Measurements from ENCODE around the gene MRPL45.
"Not testable (repeated sequence)": the region's sequence is repeated elsewhere in the genome, so short reads cannot be mapped to it uniquely, and the experiment has no call there.

The MRPL45 gene

DNA sequence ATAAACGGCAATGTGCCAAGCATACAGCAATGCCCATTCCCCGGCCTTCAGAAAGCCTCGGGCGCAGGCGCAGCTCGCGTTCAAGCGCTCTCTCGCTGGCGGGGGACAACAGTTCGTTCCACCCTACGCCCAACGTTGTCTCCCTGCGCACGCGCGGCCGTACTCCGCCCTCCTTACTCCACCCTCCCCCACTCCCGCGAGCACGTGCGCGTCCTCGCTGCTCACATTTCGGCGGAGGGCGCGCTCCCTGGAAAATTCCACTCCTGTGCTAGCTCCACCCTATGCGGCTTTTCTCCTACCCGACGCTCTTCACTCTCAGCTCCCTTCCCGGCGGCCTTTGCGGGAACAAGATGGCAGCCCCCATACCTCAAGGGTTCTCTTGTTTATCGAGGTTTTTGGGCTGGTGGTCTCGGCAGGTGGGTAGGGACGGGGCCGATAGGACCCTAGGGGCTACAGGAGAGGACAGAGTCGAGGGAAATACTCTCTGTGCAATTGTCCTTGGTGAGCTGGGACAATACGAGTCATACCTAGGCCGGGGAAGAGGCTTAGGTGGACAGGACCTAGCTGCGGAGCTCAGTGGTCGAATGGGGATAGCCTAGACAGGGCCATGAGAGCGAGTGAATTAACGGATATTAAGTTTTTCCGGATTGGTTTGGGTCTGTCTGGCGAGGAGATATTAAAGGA is at the start of gene MRPL45:
Gene MRPL45 (plus strand): TSS at position 335 of the 684 bp plus-strand sequence. CDS start 16 bp downstream, at position 351.
- DNase-seq (ENCODE audit: low spot score), result peak; percentile 98

DNA sequence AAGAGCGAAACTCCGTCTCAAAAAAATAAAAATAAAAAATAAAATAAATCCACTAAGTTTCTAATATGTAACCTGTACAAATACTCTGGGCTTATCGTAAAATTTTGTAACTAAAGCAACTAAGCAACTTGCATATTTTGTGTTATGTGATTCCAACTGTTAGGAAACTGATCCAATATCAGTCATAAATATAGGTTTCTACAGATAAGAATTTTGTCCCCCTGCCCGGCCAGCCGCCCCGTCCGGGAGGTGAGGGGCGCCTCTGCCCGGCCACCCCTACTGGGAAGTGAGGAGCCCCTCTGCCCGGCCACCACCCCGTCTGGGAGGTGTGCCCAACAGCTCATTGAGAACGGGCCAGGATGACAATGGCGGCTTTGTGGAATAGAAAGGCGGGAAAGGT is 43.8 kb upstream of the MRPL45 start:
- DNase-seq (ENCODE audit: low spot score), result not testable (repeated sequence)

DNA sequence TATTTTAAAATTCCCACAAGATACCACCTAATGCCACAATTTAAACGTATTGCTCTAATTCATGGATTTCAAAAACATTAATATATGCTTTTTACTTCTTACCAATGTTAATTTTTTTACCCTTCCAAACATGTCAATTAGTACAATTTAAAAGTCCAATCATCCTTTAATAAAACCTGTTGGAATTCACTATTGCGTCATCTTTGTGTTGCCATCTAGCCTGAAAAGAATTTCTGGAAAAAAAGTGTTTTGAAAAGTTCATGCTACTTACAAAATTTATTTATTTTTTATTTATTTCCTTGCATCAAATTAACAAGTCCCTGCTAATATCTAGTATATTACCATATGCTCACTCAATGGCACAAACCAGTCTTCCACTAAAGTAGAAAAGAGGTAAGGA is 42.6 kb upstream of the MRPL45 start:
- DNase-seq (ENCODE audit: low spot score), result not testable (repeated sequence)

DNA sequence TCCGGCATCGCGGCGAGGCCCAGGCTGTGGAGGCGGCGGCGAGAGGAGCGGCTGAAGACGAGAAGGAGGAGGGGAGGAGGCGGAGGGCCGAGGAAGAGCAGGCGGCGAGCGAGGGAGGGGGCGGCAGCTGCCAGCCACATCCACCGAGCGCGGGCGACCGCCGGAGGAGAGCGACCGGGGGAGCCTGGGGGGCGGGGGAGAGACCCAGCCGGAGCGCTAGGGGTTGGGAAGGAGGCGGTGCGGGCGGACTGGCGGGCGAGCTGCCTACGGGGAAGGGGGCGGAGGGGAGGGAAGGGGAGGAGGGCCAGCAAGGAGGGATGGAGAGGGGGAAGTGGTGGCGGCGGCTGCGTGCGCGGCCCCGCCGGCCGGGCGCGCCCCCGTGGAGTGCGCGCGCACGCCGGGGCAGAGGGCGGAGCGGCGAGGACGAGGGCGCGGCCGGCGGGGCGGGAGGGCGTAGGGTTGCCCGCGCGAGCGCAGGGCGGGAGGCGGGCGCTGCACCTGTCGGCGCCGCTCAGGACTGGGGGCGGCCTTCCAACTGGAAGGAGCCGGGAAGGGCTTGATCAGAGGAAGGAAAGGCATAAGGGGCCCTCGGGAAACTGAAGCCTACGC is 39.9 kb upstream of the MRPL45 start:
- peak; percentile 96 for DNase-seq (ENCODE audit: low spot score)

DNA sequence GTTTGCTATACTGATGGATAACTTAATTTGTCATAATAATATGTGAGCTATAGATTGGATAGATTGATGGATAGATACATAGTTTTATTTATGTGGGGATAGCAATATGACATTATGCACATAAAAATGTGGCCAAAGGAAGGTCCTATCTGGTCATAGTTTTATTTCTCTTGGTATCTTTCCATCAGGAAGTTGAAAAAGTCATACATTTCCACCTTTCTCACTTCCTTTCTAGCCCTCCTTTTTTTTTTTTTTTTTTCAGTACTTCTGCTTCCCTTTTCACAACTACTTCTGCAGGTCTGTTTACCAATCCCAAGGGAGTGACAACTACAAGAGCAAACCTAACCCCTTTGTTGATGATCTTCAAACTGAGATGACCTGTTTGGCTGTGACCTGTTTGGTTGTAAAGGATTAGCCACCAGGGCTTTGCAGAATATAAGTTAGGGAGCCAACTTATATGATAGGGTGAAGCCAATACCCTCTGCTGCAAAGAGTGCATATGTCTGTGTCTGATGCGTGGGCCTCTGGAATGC is 30.9 kb upstream of the MRPL45 start:
- DNase-seq (ENCODE audit: low spot score), result not testable (repeated sequence)

DNA sequence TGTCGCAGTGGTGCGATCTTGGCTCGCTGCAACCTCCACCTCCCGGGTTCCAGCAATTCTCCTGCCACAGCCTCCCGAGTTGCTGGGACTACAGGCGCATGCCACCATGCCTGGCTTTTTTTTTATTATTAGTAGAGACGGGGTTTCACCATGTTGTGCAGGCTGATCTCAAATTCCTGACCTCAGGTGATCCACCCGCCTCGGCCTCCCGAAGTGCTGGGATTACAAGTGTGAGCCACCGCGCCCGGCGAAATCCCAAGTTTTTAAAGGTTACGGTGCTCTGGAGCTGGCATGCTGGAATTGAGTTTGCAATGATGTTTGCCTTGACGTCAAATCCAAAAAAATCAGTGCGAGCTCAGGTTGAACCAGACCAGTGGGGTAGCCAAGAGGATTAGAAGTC is 30.4 kb upstream of the MRPL45 start:
- DNase-seq (ENCODE audit: low spot score), result not testable (repeated sequence)

DNA sequence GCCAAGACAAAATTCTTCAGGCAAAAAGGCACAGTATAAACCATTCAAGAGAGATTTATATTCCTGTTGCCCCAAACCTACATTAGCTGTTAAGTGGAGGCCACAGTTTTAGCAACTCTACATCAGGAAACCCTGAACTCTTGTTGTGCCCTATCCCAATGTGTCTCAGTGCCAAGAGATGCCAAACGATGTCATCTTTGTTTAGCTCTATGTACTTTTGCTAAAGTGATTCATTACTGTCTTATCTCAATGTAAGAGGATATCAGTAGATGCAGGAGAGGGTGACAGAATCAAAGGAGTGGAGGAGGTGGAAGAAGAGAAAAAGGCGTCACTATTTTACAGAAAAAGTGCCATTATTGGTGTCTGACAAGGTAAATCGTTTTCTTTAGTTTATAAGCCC is 28.8 kb upstream of the MRPL45 start:
- DNase-seq (ENCODE audit: low spot score), result not testable (repeated sequence)

DNA sequence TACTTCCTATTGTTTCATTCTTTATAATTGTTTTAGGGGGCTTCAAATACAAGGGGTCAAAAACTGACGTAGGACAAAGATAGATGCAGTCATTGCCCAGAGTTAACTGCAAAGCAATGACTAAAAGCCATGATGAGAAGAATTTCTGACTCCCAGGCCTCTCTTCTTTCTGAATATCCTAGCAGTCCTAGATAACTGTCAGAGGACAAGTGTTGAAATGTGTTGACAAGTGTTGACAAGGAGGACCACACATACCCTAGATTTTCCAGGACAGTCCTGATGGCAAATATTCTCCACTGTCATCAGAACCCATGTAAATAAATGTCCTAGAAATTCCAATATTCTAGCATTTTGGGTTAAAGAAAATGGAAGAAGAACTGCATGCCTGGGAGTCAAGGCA is 27.9 kb upstream of the MRPL45 start:
- not testable (repeated sequence) for DNase-seq (ENCODE audit: low spot score)

DNA sequence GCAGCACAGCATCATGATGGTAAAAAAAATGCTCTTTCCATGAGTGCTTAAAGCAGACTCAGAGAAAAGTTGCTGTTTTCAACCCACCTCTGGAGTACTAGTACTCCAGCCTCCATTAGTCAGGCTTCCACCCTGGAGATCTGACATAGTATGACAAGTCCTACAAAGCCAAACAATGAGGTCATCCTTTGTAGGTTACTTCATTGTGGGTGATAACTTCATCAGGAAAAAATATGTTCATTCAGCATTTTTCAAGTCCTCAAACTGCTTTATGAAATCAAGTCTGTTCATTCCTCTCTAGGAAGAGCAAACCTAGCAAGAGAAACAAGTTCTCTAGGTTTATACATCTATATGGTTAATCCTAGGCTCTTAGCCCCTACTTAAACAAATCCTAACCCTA is 27.4 kb upstream of the MRPL45 start:
- DNase-seq (ENCODE audit: low spot score), result not testable (repeated sequence)

DNA sequence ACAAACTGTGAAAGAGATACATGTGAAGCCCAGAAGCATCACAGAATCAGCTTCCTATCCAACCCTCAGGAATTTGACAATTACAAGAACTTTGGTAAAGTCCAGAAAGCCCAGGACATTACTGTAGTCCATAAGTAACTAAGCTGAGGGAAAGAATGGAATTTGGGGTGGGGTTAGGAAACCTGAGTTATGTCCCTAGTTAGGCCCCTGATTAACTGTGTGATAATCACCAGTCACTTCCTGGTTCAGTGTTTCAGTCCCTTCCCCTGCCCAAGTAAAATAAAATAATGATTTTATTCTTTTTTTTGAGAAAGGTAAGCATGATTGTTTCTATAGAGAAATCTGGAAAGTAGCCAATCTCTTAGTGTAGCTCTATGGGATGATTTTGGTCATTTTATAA is 11.0 kb upstream of the MRPL45 start:
- DNase-seq (ENCODE audit: low spot score), result not testable (repeated sequence)

DNA sequence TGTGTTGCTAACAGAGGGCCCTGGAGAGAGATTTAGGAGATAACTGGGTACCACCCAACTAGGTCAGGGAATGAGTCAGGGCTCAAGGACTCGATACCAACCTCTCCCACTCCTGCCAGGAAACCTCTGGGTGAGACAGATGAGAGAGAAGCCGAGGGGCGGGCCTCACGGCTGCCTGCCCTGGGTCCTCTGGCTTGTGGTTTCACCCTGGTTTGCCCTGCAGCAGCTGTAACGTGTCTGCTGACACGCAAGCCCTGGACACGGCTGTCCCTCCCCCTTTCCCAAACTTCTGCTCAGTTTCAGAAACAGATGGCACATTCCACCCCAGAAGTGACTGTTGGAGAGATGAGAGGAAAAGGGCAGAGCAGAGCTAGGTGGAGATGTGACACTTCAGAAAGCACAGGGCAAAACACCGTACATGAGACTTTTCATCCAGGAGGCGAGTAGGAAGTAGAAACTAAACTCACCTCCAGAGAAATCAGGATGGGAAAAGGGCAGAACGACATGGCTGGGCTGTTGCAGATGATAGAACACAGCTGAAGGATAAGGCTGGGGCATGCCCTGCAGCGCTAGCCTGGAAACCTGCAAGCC is 10.4 kb upstream of the MRPL45 start:
- DNase-seq (ENCODE audit: low spot score), result peak; percentile 73

DNA sequence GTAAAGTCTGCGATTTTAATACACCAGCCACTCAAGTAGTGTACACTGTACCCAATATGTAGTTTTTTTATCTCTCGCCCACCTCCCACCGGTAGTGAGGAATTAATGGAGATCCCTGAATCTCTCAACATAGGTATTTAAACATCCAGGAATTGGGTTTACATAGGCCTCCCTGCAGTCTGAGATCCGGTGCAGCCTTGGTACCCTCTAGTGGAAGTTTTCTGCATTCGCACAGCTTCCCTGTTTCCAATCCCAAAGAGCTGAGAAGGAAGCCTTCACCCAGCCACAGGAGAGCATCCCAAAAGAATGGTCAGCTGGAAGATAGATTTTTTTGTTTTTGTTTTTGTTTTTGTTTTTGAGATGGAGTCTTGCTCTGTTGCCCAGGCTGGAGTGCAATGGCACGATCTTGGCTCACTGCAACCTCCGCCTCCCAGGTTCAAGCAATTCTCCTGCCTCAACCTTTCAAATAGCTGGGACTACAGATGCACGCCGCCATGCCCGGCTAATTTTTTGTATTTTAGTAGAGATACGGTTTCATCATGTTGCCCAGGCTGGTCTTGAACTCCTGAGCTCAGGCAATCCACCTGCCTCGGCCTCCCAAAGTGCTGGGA is 8.6 kb upstream of the MRPL45 start:
- not testable (repeated sequence) for DNase-seq (ENCODE audit: low spot score)

DNA sequence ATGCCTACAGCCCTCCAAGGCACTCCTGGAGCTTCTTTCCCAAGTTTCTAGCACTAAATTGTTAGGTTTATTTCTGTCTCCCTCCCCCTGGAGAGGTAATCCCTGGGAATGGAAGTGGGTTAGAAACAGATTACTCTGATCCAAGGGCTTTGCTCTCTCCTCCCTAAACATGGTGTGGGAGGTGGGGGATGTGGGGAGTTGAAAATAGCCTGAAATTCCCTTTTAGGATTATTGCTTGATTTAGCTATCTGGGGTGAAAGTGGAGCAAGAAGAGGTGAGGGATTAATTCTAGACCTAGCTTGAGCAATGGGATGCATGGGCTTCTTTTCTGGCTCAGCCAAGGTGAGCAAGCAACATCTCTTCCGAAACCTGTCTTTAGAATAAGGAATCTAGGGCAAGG is 7.2 kb upstream of the MRPL45 start:
- DNase-seq (ENCODE audit: low spot score), result not testable (repeated sequence)

DNA sequence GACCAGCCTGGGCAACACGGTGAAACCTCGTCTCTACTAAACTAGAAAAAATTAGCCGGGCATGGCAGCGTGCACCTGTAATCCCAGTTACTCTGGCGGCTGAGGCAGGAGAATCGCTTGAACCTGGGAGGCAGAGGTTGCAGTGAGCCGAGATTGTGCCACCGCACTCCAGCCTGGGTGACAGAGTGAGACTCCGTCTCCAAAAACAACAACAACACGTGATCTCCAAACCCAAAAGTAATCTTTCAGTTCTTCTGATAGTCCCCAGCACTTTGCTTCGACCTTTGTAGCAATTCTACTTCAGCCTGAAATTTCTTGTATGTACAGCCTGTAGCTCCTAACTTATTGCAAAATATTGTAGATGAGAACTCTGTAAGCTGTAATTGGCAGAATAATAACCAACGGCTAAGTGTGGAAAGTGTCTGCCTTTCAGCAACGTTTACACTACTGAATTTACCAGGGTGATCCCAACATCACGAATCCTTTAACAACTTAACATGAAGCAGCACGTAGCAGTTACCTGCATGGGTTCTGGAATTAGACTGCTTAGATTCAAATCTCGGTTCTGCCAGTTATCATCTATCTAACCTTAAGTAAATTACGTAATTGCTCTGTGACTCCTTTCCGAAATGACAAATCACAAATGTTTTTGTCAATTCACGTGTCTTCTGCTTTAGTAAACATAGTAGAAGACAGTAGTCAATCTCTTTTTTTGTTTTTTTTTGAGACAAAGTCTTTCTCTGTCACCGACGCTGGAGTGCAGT is 1.2 kb upstream of the MRPL45 start:
- DNase-seq (ENCODE audit: low spot score), result not testable (repeated sequence)

DNA sequence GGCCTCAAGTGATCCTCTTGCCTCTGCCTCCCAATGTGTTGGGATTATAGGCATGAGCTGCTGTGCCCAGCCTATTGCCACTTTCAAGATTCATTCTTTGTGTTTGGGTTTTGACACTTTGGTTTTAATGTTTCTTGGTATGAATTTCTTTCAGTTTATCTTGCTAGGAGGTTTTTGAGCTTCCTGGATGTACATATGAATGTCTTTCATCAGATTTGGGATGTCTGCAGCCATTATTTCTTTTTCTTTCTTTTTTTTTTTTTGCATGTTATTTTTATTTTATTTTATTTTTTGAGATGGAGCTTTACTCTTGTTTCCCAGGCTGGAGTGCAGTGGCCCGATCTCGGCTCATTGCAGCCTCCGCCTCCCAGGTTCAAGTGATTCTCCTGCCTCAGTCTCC is 18.5 kb downstream of the MRPL45 start:
- DNase-seq (ENCODE audit: low spot score), result no peak

DNA sequence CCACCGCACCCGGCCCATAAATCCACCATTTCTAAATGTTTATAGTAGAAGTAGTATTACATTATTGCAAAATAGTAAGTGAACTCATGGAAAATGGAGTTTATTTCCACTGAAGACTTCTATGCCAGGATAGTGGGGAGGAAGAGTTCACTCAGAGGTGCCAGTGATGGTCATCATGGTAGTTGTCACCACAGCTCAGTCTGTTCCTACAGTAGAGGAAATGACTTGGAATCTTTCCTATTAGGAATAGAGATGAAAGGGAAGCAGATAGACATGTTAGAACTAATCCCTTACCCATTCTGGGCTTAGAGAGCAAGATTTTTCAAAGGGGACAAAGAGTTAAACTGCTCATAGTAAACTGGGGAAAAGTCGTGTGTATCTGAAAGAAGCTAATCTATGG is 20.1 kb downstream of the MRPL45 start:
- no peak for DNase-seq (ENCODE audit: low spot score)

DNA sequence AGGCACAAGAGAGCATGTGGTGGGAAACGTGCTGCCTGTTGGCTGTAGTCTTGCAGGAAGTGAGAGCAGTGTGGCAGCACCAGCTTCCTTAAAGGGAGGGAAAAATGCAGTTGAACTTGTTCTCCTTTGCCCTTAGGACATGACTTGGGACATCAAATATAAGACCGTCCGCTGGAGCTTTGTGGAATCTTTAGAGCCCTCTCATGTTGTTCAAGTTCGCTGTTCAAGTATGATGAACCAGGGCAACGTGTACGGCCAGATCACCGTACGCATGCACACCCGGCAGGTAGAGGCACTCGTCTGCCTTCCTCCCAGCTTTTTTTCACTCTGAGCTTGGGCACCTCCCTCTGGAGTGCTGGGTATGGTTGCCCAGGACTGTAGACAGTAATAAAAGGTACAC is 23.5 kb downstream of the MRPL45 start:
- DNase-seq (ENCODE audit: low spot score), result no peak

DNA sequence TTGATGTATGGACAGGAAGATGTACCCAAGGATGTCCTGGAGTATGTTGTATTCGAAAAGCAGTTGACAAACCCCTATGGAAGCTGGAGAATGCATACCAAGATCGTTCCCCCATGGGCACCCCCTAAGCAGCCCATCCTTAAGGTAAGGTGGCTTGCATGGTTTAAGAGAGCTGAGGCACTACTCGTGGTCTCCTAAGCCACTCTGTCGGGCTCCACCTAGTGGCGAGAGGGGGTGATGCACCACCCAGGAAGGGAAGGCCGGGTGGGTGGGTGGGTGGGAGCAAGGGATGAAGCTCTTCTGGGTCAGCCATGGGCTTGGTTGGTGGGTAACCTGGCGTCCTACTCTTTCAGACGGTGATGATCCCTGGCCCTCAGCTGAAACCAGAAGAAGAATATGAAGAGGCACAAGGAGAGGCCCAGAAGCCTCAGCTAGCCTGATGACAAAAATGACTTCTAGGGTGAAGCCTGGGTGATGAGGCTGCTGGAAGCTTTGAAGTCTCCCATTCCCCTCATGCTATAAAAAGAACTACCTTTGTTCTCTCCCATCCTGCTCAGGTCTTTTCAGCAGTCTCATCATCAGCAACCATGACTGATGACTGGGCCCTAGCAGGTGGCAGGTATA is 25.3 kb downstream of the MRPL45 start:
- DNase-seq (ENCODE audit: low spot score), result no peak

DNA sequence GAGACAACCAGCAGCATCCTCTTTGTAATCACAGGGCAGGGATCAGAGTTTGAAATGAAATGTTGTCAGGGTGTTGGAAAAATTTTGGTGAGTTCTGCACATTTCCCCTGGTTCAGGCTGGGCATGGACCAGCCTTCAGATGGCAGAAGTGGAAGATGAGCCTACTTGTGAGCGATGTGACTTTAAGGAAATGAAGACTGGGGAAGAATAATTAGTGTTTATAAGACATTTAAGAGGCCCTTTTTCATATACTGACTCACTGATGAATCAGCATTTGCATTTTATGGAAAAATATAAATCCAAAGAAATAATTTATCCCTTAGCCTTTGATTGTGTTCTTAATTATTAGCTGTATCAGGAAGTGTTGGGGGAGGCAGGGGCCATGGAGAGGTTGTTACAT is 25.9 kb downstream of the MRPL45 start:
- no peak for DNase-seq (ENCODE audit: low spot score)

DNA sequence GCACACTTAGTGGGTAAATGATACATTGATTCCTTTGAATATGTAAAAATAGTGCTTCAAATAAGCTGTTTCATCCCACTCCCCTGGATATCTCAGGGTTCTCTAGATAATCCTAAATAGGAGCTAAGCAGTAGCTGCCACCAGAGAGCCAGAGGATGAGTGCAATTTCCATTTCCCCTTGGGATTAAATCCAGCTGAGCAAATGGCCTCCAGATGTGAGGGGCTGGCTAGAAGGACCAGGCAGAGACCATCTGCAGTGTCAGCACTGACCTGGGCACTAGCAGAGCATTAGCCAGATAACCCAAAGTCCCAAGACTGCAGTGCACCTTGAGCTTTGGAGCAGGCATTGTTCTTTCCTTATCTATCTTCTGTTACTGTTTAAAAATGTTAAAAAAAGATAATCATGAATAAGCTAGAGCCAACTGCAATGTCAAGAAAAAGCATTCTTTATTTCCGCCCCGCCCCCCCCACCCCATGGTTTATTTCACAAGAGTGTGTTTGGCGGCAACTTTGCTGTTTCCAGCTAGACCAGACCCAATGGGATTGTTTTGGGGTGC is 27.3 kb downstream of the MRPL45 start:
- no peak for DNase-seq (ENCODE audit: low spot score)

DNA sequence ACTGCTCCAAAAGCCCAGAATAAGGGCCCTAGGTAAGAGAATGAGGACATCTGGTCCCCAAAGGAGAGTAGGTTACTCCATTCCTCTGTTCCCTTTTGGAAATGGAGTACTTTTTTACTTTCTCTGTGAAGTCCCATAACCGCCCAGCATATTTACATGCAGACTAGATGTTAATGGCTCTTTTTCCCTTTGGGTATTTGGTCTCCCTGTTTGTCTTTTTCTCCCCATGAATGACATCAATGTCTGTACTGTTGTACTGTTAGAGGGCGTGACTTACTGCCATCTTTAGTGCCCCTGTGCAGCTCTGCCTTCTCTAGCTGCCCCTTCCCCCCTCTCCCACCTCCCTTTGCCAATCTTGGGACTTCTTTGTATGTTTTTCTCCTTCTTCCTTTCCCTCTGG is 27.8 kb downstream of the MRPL45 start:
- DNase-seq (ENCODE audit: low spot score), result no peak

Data from left forelimb (tissue), 1 donor.